Testis (tissue), 3 donors: ENCODE measurements around the gene ARHGEF10L. TPM values are rescaled to one million over a fixed set of nuclear protein-coding genes. Genes with fewer than 3 reads are reported as not detected.

Source experiments
- DNase-seq: peaks from one replicate; pipeline ENCODE4 v3.0.0-alpha.2; 2019
- H3K27ac ChIP-seq, 2 donors: fragments of 200-600 bp; sonication (generic); one replicate each; pipeline ENCODE4 v1.5.1; 2019
- H3K27me3 ChIP-seq: fragments of 200-600 bp; sonication (generic); one replicate; pipeline ENCODE4 v1.5.1; 2019
- H3K36me3 ChIP-seq: fragments of 200-600 bp; sonication (generic); one replicate; pipeline ENCODE4 v1.5.1; 2017; ENCODE audit warnings: low read depth; ENCODE audit errors: missing control alignments
- H3K4me1 ChIP-seq: fragments of 200-600 bp; sonication (generic); one replicate; pipeline ENCODE4 v1.5.1; 2019
- H3K4me3 ChIP-seq, 2 donors: fragments of 200-600 bp; sonication (generic); one replicate each; pipeline ENCODE4 v1.5.1; 2017 to 2019
- H3K9me3 ChIP-seq: fragments of 200-600 bp; sonication (generic); one replicate; pipeline ENCODE4 v1.5.1; 2017
- POLR2A ChIP-seq: fragments of 450-650 bp; IDR thresholded peaks from one replicate; pipeline ENCODE4 v1.6.1; 2017; ENCODE audit warnings: antibody characterized with exemption, mild to moderate bottlenecking, moderate library complexity
- WGBS, 2 donors: methylation state at CpG; one replicate each; pipeline ENCODE4 v1.1.5; 2018; 5-methylcytosine and 5-hydroxymethylcytosine counted together
- intact Hi-C: fragments of 100-400 bp; cut with DNase I; formaldehyde crosslinking; loops from one replicate; pipeline ENCODE4 v1.15.1; 2023; ENCODE audit warnings: low total_unique reads
- polyA plus RNA-seq: library from polyadenylated mRNA; stranded (reverse); fragments of 350-450 nt; fragmentation: Illumina TruSeq; extraction: RNeasy Lipid Tissue Mini Kit (QIAGEN cat#74804); gene quantifications from one replicate; pipeline ENCODE4 v1.2.3, GENCODE V29; 2014; ENCODE audit warnings: low read depth, low replicate concordance; ENCODE audit not compliant: insufficient read depth
- total RNA-seq, 2 donors: library from RNA; depleted of rRNA; stranded (reverse); fragments of >200 nt; gene quantifications; one replicate each; pipeline ENCODE4 v1.2.3, GENCODE V29; 2016
- TF ChIP-seq, protein P1 (sequence below), 3 experiments: fragments of 450-650 bp in 2 of 3; fragments of 200-600 bp in 1 of 3; sonication (generic) in 1 of 3; IDR thresholded peaks; one replicate each; pipeline ENCODE4 v1.5.1; 2016 to 2019; ENCODE audit warnings: antibody characterized with exemption in 3 of 3, mild to moderate bottlenecking in 2 of 3, moderate library complexity in 1 of 3

The ARHGEF10L gene
- total and polyA plus RNA-seq, 3 donors from 2014 or later = 13.5 to 20.3 (median 18.4) TPM

DNA sequence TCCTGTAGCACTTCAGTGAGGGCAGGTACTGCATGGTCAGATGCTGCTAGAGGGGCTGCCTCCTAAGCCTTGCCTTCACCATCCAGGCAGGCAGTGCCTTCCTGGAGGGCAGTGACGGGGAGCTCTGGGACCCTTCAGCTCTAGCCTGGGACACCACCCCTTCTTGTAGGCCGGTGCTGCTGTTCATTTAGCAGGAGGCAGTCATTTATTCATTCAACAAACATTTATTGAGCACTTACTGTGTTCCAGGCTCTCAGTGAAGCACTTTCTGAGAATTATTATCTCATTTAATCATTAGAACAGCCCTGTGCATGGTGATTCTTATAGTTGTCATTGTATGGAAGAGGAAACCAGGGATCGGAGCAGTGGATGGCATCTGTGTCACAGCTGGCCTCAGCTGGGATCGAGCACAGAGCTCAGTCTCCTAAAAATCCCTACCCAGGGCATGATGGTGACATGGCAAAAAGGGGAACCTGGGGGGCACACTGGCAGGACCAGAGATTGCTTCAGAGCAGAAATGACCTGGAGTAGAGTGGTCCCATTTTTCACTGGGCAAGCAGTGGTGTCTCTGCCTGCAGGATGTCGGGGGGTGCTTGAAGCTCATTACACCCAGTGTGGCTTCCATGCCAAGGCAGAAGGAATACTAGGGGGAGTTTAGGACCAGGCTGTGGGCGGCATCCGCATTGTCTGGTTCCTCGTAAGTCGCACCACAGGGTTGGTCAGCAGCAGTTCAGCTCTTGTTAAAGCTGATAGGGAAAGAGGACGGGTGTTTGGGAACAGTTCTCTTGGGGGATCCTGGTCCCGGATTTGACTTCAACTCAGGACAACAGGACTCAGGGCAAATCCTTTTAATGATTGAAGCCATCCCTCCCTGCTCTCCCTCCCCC is 28.8 kb downstream of the ARHGEF10L start:
- TF ChIP-seq POLR2A = no peak
- TF ChIP-seq, protein P1, sequence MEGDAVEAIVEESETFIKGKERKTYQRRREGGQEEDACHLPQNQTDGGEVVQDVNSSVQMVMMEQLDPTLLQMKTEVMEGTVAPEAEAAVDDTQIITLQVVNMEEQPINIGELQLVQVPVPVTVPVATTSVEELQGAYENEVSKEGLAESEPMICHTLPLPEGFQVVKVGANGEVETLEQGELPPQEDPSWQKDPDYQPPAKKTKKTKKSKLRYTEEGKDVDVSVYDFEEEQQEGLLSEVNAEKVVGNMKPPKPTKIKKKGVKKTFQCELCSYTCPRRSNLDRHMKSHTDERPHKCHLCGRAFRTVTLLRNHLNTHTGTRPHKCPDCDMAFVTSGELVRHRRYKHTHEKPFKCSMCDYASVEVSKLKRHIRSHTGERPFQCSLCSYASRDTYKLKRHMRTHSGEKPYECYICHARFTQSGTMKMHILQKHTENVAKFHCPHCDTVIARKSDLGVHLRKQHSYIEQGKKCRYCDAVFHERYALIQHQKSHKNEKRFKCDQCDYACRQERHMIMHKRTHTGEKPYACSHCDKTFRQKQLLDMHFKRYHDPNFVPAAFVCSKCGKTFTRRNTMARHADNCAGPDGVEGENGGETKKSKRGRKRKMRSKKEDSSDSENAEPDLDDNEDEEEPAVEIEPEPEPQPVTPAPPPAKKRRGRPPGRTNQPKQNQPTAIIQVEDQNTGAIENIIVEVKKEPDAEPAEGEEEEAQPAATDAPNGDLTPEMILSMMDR (IDR thresholded peaks at IDR 0.05) = no peak
- WGBS, 2 donors = 80 to 95% methylated on average over 8 to 11 of the region's 11 CpGs
- no peaks in the 10 kb centered on the region for H3K9me3 ChIP-seq
- intact Hi-C loops = no loop called here
- no peak overlapping the region for H3K4me3 ChIP-seq
- H3K4me1 ChIP-seq = peaks cover 35% of the 10 kb centered on the region
- peak overlapping the region; percentile 84 to 91 for H3K27ac ChIP-seq
- no peaks in the 10 kb centered on the region for H3K27me3 ChIP-seq
- no peak for DNase-seq
- no peaks in the 10 kb centered on the region for H3K36me3 ChIP-seq

DNA sequence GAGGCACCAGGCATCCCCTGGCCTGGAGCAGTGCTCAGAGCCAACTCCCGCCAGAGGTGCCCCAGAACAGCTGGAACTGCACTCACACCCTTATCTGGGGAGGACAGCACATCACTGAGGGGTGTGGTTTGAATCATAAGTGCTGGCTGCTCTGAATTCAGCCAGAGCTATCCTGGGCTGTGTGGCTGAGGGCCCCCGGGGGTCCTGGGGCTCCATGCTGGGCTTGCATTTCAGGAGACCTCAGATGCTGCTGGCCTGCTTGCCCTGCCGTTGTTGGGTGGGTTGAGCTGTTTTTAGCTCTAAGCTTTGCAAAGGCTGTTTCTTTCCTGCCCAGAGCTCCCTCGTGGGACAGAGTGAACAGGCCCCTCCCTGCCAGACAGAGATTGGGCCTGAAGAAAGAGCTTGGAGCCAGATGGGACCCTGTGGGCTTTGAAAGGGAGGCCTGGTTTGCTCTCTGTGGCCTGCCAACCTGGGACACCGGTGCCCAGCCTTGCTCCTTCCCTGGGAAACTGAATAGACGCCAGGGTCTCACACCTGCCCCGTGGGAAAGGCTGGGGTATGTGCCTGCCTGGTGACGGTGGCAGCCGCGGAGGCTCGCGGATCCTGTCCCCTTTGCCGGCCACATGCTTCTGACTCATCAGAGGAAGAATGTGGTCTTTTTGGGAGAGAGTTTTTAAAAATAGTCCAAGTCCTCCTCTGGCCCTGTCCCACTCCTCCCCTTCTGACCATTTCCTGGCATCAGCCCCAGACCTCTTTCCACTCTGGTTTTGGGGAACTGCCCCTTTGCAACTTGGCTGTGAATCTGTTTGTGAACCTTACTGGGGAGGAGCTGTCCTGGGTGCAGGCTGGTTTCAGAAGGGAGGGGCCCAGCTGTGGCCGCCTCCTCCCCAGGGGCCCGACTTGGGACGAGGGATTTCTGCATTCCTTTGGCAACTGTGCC is 30.0 kb downstream of the ARHGEF10L start:
- Histone ChIP-seq H3K27ac (peak overlapping the region; percentile 84 to 91), H3K9me3 (no peaks in the 10 kb centered on the region), H3K4me1 (peaks cover 44% of the 10 kb centered on the region), H3K4me3 (no peak overlapping the region), H3K36me3 (no peaks in the 10 kb centered on the region), H3K27me3 (no peaks in the 10 kb centered on the region)
- WGBS, 2 donors = 30 to 45% methylated on average over 10 to 16 of the region's 16 CpGs
- TF ChIP-seq, protein P1 (IDR thresholded peaks at IDR 0.05) = no peak
- TF ChIP-seq POLR2A = no peak
- intact Hi-C loops = no loop called here
- peak; percentile 81 for DNase-seq

DNA sequence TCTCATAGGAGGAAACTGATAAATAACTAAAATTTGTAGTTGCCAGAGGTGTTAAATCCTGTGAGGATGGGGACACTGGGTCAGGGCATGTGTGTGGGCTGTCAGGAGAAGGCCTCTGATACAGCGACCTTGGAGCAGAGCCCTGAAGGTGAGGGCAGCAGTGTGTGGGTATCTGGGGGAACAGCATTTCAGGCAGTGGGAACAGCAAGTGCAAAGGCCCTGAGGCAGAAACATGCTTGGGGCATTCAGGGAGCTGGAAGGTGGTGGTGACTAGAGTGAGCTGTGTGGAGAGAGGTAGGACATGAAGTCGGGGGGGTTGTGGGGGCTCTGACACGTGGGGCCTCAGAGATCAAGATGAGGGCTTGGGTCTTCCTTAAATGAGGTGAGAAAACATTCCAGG is 30.7 kb downstream of the ARHGEF10L start:
- Histone ChIP-seq H3K4me3 (no peak overlapping the region), H3K9me3 (no peaks in the 10 kb centered on the region), H3K27me3 (no peaks in the 10 kb centered on the region), H3K27ac (peak overlapping the region; percentile 84 to 91), H3K36me3 (no peaks in the 10 kb centered on the region), H3K4me1 (peaks cover 45% of the 10 kb centered on the region)
- WGBS, 2 donors = 76 to 84% methylated on average over 3 of the region's 3 CpGs
- DNase-seq = no peak
- TF ChIP-seq, protein P1 (IDR thresholded peaks at IDR 0.05) = no peak
- TF ChIP-seq POLR2A = no peak
- intact Hi-C loops = no loop called here

DNA sequence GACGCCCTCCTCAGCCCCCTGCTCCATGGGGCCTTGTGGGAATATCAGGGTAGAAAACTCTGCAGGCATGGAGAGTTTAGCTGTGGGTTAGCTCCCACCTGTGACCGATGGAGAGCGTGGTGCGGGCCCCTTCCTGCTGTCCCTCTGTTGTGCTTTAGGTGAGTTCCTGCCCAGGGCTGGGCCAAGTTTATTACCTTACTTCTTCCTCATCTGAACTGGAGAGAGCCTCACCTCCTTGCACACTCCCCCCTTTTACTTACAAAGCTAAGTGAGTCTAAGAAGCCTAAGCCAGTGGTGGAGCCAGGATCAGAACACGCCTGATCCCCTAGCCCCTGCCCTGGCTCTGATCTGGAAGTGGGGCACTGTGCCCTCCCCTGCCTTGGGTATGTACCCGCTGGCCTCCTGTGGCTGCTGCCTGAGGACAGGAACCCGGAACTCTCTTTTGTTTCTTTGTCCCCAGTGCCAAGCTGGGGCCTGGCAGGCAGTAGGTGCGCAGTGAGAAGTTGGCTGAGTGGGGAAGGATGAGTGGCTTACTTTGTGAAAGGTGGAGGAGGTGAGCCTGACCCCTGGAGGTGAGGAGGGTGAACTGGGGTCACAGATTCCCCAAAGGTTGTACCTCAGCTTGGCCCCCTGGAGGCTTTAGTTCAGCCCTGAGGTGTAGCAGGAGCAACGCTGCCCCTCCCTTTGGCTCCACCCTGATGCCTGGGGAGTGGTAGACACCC is 32.9 kb downstream of the ARHGEF10L start:
- H3K27ac ChIP-seq = no peak overlapping the region
- 85 to 90% methylated on average over 7 to 9 of the region's 9 CpGs for WGBS, 2 donors
- TF ChIP-seq, protein P1 (IDR thresholded peaks at IDR 0.05) = no peak
- no peak for TF ChIP-seq POLR2A
- H3K4me3 ChIP-seq = no peak overlapping the region
- DNase-seq = no peak
- no peaks in the 10 kb centered on the region for H3K27me3 ChIP-seq
- no peaks in the 10 kb centered on the region for H3K9me3 ChIP-seq
- intact Hi-C loops = no loop called here
- peaks cover 46% of the 10 kb centered on the region for H3K4me1 ChIP-seq
- H3K36me3 ChIP-seq = no peaks in the 10 kb centered on the region
